Measurements from ENCODE around the gene IQGAP1.

The IQGAP1 gene

DNA sequence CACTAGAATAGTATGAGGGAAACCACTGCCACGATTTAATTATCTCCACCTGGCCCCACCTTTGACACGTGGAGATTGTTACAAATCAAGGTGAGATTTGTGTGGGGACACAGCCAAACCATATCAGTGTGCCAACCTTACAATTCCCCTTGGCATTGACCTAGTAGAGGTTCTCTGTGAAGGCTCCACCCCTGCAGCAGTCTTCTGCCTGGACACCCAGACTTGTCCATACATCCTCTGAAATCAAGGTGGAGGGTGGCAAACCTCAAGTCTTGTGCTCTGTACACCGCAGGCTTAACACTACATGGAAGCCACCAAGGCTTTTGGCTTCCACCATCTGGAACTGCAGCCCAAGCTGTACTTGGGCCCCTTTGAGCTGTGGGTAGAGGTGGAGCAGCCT is 8.8 kb upstream of the IQGAP1 start:
- Histone ChIP-seq H3K79me1 (ENCODE audit: low read length) (no peaks in the 10 kb centered on the region), H3K23ac (ENCODE audit: low read length) (no peak overlapping the region), H3K4me3 (ENCODE audit: low read length) (no peak overlapping the region), H3K36me3 (ENCODE audit: control insufficient read depth, insufficient read depth, low read length) (no peaks in the 10 kb centered on the region), H3K4me1 (ENCODE audit: control insufficient read depth, low read depth, low read length) (no peaks in the 10 kb centered on the region), H2BK15ac (replicated peaks; ENCODE audit: low read depth) (no peak overlapping the region), H2AK5ac (ENCODE audit: low read length) (no peak overlapping the region), H2BK120ac (ENCODE audit: low read depth, low read length) (no peak overlapping the region), H4K8ac (ENCODE audit: low read depth, low read length) (no peak overlapping the region), H3K27me3 (ENCODE audit: insufficient read depth, low read length, poor library complexity) (no peaks in the 10 kb centered on the region), H4K5ac (ENCODE audit: low read length) (no peak overlapping the region), H3K56ac (ENCODE audit: low read length) (no peak overlapping the region), H2BK5ac (ENCODE audit: low read length) (no peak overlapping the region), H3K4me2 (ENCODE audit: low read length) (no peak overlapping the region), H3K4ac (ENCODE audit: low read depth, low read length) (no peak overlapping the region), H3K9ac (ENCODE audit: low read length) (no peak overlapping the region), H3K79me2 (ENCODE audit: control insufficient read depth, insufficient read depth, low read length) (no peaks in the 10 kb centered on the region), H3K18ac (ENCODE audit: low read length) (no peak overlapping the region), H3K27ac (ENCODE audit: low read depth, low read length) (no peak overlapping the region)
- no CpG with 5 or more reads among the region's 3 CpGs for WGBS (ENCODE audit: extremely low coverage, insufficient coverage, low lambda C conversion rate)
- no peak for DNase-seq

DNA sequence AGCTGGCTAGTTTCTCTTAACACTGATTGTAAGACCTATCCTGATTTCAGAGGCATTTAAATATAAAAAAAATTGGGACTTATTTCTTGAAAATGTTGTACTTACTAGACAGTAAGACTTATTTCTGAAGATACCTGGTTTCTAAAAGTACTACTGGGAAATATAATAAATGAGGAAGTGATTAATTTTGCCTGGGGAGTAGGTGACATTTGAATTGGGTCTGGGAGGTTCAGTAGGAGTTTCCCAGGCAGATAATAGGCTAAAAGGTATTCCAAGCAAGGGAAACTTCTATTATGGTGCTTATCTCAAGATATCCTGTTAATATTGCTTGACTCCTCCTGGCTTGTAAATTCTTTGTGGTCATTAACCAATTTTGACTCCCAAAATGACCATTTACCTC is 6.5 kb upstream of the IQGAP1 start:
- Histone ChIP-seq H3K4me3 (ENCODE audit: low read length) (no peak overlapping the region), H3K23ac (ENCODE audit: low read length) (no peak overlapping the region), H2AK5ac (ENCODE audit: low read length) (no peak overlapping the region), H3K18ac (ENCODE audit: low read length) (no peak overlapping the region), H3K27ac (ENCODE audit: low read depth, low read length) (no peak overlapping the region), H3K79me2 (ENCODE audit: control insufficient read depth, insufficient read depth, low read length) (no peaks in the 10 kb centered on the region), H2BK15ac (replicated peaks; ENCODE audit: low read depth) (no peak overlapping the region), H2BK120ac (ENCODE audit: low read depth, low read length) (no peak overlapping the region), H3K27me3 (ENCODE audit: insufficient read depth, low read length, poor library complexity) (no peaks in the 10 kb centered on the region), H3K9ac (ENCODE audit: low read length) (no peak overlapping the region), H3K56ac (ENCODE audit: low read length) (no peak overlapping the region), H4K5ac (ENCODE audit: low read length) (no peak overlapping the region), H3K4me2 (ENCODE audit: low read length) (no peak overlapping the region), H3K79me1 (ENCODE audit: low read length) (no peaks in the 10 kb centered on the region), H3K36me3 (ENCODE audit: control insufficient read depth, insufficient read depth, low read length) (no peaks in the 10 kb centered on the region), H4K8ac (ENCODE audit: low read depth, low read length) (no peak overlapping the region), H3K4me1 (ENCODE audit: control insufficient read depth, low read depth, low read length) (no peaks in the 10 kb centered on the region), H2BK5ac (ENCODE audit: low read length) (no peak overlapping the region), H3K4ac (ENCODE audit: low read depth, low read length) (no peak overlapping the region)
- DNase-seq = no peak

DNA sequence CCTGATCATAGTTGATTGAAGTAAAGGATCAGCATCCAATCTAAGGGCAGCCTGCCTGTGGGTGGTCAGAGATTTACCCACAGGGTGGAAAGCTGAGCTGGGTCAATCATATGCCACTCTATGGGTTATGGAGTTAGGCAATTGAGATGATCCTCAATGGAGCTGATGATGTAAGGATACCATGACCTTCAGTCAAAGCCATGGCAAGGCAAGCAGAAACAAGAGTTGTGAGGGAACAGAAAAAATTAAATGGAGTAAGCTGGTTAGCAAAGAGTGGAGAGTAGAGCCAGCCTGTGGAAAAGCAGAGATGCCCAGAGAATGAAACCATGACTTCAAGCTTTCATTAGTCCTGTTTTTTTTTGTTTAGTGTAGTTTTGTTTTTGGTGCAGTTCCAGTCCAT is 5.7 kb upstream of the IQGAP1 start:
- no peak overlapping the region for H2BK120ac ChIP-seq (ENCODE audit: low read depth, low read length)
- no peaks in the 10 kb centered on the region for H3K4me1 ChIP-seq (ENCODE audit: control insufficient read depth, low read depth, low read length)
- no peak overlapping the region for H3K18ac ChIP-seq (ENCODE audit: low read length)
- no peak overlapping the region for H3K56ac ChIP-seq (ENCODE audit: low read length)
- no peaks in the 10 kb centered on the region for H3K79me1 ChIP-seq (ENCODE audit: low read length)
- DNase-seq = no peak
- H2AK5ac ChIP-seq (ENCODE audit: low read length) = no peak overlapping the region
- H3K27me3 ChIP-seq (ENCODE audit: insufficient read depth, low read length, poor library complexity) = no peaks in the 10 kb centered on the region
- no peak overlapping the region for H3K4ac ChIP-seq (ENCODE audit: low read depth, low read length)
- H3K36me3 ChIP-seq (ENCODE audit: control insufficient read depth, insufficient read depth, low read length) = no peaks in the 10 kb centered on the region
- H4K5ac ChIP-seq (ENCODE audit: low read length) = no peak overlapping the region
- no peak overlapping the region for H4K8ac ChIP-seq (ENCODE audit: low read depth, low read length)
- no peak overlapping the region for H2BK5ac ChIP-seq (ENCODE audit: low read length)
- no peak overlapping the region for H3K27ac ChIP-seq (ENCODE audit: low read depth, low read length)
- no peaks in the 10 kb centered on the region for H3K79me2 ChIP-seq (ENCODE audit: control insufficient read depth, insufficient read depth, low read length)
- no peak overlapping the region for H3K9ac ChIP-seq (ENCODE audit: low read length)
- H2BK15ac ChIP-seq (replicated peaks; ENCODE audit: low read depth) = no peak overlapping the region
- no peak overlapping the region for H3K4me3 ChIP-seq (ENCODE audit: low read length)
- no peak overlapping the region for H3K23ac ChIP-seq (ENCODE audit: low read length)
- no peak overlapping the region for H3K4me2 ChIP-seq (ENCODE audit: low read length)

GRCh38 chr15:90386221-90386620 is 1.8 kb upstream of the IQGAP1 start:
- no CpG with 5 or more reads among the region's 2 CpGs for WGBS (ENCODE audit: extremely low coverage, insufficient coverage, low lambda C conversion rate)
- Histone ChIP-seq H3K4me2 (ENCODE audit: low read length) (no peak overlapping the region), H2BK120ac (ENCODE audit: low read depth, low read length) (no peak overlapping the region), H3K9ac (ENCODE audit: low read length) (no peak overlapping the region), H3K27ac (ENCODE audit: low read depth, low read length) (no peak overlapping the region), H3K27me3 (ENCODE audit: insufficient read depth, low read length, poor library complexity) (no peaks in the 10 kb centered on the region), H3K23ac (ENCODE audit: low read length) (no peak overlapping the region), H3K18ac (ENCODE audit: low read length) (no peak overlapping the region), H3K36me3 (ENCODE audit: control insufficient read depth, insufficient read depth, low read length) (no peaks in the 10 kb centered on the region), H4K8ac (ENCODE audit: low read depth, low read length) (no peak overlapping the region), H3K79me1 (ENCODE audit: low read length) (peaks cover under 1% of the 10 kb centered on the region), H2AK5ac (ENCODE audit: low read length) (no peak overlapping the region), H3K4me3 (ENCODE audit: low read length) (no peak overlapping the region), H3K4me1 (ENCODE audit: control insufficient read depth, low read depth, low read length) (peaks cover 2% of the 10 kb centered on the region), H2BK15ac (replicated peaks; ENCODE audit: low read depth) (no peak overlapping the region), H3K56ac (ENCODE audit: low read length) (no peak overlapping the region), H3K4ac (ENCODE audit: low read depth, low read length) (no peak overlapping the region), H2BK5ac (ENCODE audit: low read length) (no peak overlapping the region), H4K5ac (ENCODE audit: low read length) (no peak overlapping the region), H3K79me2 (ENCODE audit: control insufficient read depth, insufficient read depth, low read length) (peaks cover 24% of the 10 kb centered on the region)
- no peak for DNase-seq

GRCh38 chr15:90388462-90389380 is 679 bp downstream of the IQGAP1 start:
- Histone ChIP-seq H3K9ac (ENCODE audit: low read length) (peak overlapping the region; percentile 98), H2AK5ac (ENCODE audit: low read length) (no peak overlapping the region), H3K27me3 (ENCODE audit: insufficient read depth, low read length, poor library complexity) (no peaks in the 10 kb centered on the region), H3K18ac (ENCODE audit: low read length) (peak overlapping the region; percentile 100), H2BK120ac (ENCODE audit: low read depth, low read length) (peak overlapping the region; percentile 95), H4K5ac (ENCODE audit: low read length) (no peak overlapping the region), H3K4me3 (ENCODE audit: low read length) (peak overlapping the region; percentile 97), H3K79me1 (ENCODE audit: low read length) (peaks cover 5% of the 10 kb centered on the region), H3K4me2 (ENCODE audit: low read length) (peak overlapping the region; percentile 76), H3K36me3 (ENCODE audit: control insufficient read depth, insufficient read depth, low read length) (no peaks in the 10 kb centered on the region), H3K4ac (ENCODE audit: low read depth, low read length) (peak overlapping the region; percentile 99), H3K27ac (ENCODE audit: low read depth, low read length) (peak overlapping the region; percentile 92), H2BK5ac (ENCODE audit: low read length) (no peak overlapping the region), H2BK15ac (replicated peaks; ENCODE audit: low read depth) (peak overlapping the region; percentile 39), H3K4me1 (ENCODE audit: control insufficient read depth, low read depth, low read length) (peaks cover 10% of the 10 kb centered on the region), H4K8ac (ENCODE audit: low read depth, low read length) (peak overlapping the region; percentile 93), H3K56ac (ENCODE audit: low read length) (peak overlapping the region; percentile 96), H3K79me2 (ENCODE audit: control insufficient read depth, insufficient read depth, low read length) (peaks cover 36% of the 10 kb centered on the region), H3K23ac (ENCODE audit: low read length) (peak overlapping the region; percentile 94)
- no CpG with 5 or more reads among the region's 52 CpGs for WGBS (ENCODE audit: extremely low coverage, insufficient coverage, low lambda C conversion rate)
- peak; percentile 68 for DNase-seq

- H4K5ac ChIP-seq (ENCODE audit: low read length) = no peak overlapping the region
- no peak overlapping the region for H3K4me3 ChIP-seq (ENCODE audit: low read length)
- no peak for DNase-seq
- H2BK15ac ChIP-seq (replicated peaks; ENCODE audit: low read depth) = no peak overlapping the region
- H3K4me1 ChIP-seq (ENCODE audit: control insufficient read depth, low read depth, low read length) = peaks cover 13% of the 10 kb centered on the region
- no peaks in the 10 kb centered on the region for H3K27me3 ChIP-seq (ENCODE audit: insufficient read depth, low read length, poor library complexity)
- peaks cover 8% of the 10 kb centered on the region for H3K79me1 ChIP-seq (ENCODE audit: low read length)
- no peak overlapping the region for H2BK120ac ChIP-seq (ENCODE audit: low read depth, low read length)
- WGBS (ENCODE audit: extremely low coverage, insufficient coverage, low lambda C conversion rate) = no CpG with 5 or more reads among the region's 6 CpGs
- no peak overlapping the region for H3K23ac ChIP-seq (ENCODE audit: low read length)
- H2BK5ac ChIP-seq (ENCODE audit: low read length) = no peak overlapping the region
- no peak overlapping the region for H2AK5ac ChIP-seq (ENCODE audit: low read length)
- H3K18ac ChIP-seq (ENCODE audit: low read length) = no peak overlapping the region
- H3K4ac ChIP-seq (ENCODE audit: low read depth, low read length) = no peak overlapping the region
- peak overlapping the region; percentile 27 for H3K4me2 ChIP-seq (ENCODE audit: low read length)
- peaks cover 43% of the 10 kb centered on the region for H3K79me2 ChIP-seq (ENCODE audit: control insufficient read depth, insufficient read depth, low read length)
- H3K36me3 ChIP-seq (ENCODE audit: control insufficient read depth, insufficient read depth, low read length) = no peaks in the 10 kb centered on the region
- peak overlapping the region; percentile 98 for H3K9ac ChIP-seq (ENCODE audit: low read length)
- H3K56ac ChIP-seq (ENCODE audit: low read length) = peak overlapping the region; percentile 96
- H4K8ac ChIP-seq (ENCODE audit: low read depth, low read length) = no peak overlapping the region
- no peak overlapping the region for H3K27ac ChIP-seq (ENCODE audit: low read depth, low read length)
Observed at GRCh38 chr15:90389513-90389912, 1.5 kb downstream of the IQGAP1 start.
